Cerebellar nuclear complex (tissue), 1 donor: ENCODE results near the gene AHDC1.

Source experiments
- DNase-seq, 2 experiments: peaks; one replicate each; lab custom pipeline; 2025; lab: John Stamatoyannopoulos, UW

AHDC1 gene

DNA sequence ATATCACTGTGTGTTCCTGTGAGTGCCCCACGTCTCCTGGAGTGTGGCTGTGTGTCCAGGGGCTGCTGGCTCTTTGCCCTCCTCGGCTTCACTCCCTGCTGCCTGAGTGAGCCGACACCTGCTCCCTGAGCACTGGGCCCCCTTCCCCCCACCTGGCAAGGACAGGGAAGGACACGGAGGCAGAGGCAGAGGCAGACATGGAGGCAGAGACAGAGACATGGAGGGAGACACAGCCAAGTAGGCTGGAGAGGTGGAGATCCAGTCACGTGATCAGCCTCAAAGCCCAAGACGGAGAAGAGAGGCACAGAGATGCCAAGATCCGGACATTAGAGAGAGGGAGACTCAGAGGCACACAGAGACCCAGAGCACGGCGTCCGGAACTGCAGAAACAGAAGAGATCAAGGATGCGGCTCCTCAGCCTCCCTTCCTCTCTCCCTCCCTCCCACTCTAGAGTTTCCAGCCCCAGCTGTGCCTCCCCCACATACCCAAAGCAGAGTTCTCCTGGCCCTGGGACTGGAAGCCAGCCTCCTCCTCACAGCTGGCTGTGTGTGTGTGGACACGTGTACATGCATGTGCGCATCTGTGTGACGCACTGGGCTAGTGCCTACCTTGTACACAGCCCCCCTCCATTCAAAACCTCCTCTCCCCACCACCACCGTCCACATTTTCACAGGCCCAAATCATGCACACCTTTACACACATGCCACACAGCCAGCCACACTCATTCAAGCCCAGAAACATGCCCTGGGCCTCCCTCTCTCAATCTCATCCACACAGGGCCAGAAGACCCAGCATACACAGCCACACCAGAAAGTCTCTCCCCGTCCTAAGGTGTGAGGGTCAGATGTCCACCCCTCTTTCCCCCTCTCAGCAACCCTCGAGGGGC is 74.9 kb downstream of the AHDC1 start:
- DNase-seq, result peak in 1 of 2 experiments; percentile 77

DNA sequence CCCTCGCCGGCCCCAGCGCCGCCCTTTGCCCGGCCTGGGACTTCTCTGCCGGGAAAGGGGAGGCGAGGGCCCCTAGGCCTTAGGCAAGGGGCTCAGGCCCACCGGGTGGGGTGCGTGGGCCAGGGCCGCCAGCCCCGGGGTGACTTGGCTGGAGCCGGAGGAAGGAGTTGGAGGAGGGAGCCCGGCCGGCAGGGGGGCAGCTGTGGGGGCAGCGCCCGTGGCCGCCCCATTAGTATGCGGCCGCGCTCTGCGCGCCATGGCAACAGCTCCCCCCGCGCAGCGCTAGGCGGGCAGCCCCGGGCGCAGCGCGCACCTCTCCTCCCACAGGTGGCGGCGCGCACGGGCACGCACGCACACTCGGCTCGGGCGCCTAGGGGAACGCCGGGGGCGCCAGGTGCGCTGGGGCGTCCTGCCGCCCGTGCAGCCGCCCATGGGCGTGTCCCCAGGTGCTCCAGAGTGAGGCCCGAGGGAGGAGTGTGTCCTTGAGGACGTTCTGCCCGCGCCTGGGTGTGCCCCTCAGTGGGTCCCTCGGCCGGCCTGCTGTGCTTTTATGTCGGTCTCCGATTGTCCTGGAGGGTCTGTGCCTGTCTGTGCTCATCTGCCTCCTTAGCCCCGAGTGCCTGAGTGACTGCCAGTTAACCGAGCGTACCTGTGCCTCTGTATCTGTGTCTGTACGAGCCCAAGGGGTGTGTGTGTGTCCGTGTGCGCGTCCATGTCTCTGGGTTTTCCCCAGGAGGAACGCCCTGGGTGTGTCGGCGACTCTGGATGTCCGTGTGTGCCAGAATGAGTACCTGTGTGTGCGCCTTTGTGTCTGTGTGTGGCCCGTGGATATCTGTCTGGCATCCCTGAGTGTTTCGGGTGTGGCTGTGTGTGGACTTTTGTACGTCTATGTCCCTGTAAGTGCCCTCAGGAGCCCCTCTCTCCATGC is 75.8 kb downstream of the AHDC1 start:
- DNase-seq, result no peak

GRCh38 chr1:27527223-27527889 is 76.6 kb downstream of the AHDC1 start:
- no peak for DNase-seq

DNA sequence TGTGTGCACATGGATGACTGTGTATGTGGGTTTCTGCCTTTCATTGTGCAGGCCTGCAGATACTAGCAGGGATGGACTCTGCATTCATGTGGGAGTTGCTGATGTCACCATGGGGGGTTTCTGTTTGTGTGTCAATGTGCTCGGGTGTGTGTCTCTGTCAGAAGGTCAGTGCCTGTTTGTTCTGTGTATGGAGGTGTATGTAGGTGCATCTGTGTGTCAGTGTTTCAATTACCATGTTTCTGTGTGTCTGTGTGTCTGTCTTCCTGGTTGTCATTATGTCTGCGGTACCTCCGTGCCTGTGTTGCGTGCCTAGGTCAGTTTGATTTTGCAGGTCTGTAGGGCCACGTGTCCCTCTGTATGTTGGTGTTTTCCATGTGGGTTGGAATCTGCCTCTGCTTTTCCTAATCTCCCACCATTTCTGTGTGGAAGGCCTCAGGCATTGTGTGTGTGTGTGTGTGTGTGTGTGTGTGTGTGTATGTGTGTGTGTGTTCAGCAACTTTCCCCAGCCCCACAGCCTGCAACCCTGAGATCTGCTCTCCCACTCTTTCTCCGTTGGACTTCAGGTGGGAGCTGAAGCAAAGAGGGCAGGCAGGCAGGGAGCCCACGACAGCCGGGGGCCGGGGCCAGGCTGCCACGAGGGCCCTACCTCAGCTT is 77.2 kb downstream of the AHDC1 start:
- no peak for DNase-seq

DNA sequence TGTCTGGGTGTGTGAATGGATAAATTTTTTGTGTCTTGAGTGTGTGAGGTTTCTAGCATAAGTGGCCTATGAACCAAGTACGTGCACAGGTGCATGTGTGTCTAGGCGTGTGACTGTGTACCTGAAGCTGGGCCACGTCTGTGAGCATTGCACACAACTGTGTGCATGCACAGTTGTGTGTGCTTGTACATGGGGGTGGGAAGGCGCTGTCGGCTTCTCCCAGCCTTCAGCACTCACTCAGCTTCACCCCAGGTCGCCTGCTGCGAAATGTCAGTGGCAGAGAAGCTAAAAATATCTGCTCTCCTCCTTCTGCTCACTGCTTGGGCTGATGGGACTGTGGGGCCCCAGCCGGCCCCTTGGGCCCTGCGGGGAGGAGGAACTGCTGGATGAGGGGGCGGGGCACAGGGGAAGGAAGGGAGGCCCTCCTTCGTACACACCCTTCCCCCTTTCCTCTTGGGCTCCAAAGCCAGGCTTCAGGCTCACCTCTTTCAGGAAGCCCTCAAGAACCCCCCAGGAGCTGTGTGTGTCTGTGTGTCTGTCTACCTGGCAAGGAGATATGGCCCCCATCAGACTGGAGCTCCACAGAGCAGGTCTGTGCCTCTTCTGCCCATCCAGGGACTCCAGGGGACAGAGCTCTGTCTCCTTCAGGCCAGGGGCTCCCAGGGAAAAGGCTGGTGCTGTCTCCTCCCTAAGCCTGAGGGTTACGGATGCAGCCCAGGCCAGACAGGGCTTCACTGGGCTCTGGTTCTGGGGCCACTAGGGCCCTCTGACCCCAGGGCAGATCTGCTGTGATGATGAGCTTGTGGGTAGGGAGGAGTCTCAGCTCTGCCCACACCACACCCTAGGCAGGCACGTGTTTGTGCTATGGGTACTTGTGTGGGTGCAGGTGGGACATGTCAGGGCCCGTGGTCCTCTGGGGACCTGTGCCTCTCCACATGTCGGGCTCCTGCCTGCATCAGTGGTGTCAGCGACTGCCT is 78.4 kb downstream of the AHDC1 start:
- no peak for DNase-seq

DNA sequence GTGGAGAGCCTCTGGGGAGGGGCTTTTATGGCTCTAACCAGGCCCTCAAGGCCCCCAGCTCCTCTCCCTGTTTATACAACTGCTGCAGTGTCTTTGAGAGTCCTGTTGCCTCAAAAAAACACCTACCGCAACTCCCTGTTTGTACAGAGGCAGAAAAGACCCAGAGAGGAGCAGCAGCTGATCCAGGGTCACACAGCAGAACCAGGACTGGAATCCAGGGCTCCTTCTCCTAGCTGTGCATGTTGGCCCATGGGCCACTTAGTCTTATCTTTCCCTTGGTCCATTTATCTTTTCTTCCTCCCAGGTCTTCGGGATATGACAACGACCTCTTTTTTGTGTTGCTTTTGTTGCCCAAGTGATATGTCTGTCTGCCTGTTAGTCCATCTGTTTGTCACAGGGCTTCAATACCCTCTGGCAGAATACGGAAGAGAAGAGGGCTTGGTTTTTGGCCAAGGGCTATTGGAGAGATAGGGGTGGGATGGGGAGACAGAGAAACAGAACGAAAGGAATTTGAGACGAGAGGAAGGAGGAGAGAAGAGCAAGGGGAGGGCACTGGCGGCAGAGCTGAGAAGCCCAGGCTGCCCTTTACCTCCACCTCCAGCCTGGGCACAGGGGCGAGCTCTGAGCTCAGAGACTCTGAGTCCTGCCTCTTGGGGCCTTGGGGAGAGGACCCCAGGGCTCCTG is 80.5 kb downstream of the AHDC1 start:
- no peak for DNase-seq

DNA sequence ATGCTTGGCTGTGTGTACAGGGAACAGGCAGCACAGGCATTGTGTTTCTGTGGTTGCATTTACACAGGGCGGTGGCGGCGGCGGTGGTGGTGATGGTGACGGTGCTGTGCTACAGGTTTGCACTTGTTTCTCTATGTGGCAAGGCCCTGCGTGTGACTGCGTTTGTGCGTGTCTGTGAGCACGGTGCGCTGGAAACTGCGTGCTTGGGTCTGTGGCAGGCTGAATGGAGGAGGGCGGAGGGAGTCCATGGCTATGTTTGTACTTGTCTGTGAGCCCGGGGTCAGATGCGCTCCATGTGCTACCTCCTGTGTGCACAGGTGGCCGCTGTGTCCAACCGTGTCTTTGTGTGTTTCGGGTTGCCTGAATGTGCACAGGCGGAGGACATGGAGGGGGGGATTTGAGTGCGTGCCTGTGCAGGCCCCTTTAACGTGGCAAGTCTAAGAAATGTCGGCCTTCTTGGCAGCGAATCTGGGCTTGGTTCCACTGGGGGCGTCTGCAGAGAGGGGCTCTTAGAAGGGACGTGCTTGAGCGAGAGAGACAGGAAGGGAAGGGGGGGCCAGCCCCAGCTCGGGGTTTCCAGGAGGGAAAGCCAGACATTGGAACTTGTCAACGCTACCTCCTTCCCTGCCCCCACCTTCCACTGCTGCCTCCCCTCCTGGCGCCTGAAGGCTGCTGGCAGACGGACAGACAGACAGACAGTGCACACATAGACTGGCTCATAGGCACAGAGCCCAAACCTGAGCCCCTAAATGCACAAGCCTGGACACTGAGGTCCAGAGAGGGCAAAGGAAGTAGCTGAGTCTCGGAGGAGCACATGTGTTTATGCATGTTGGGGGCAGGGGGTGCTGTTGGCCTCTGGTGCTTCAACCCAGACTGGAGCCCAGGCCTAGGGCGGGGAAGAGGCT is 81.3 kb downstream of the AHDC1 start:
- peak in 1 of 2 experiments; percentile 54 for DNase-seq

DNA sequence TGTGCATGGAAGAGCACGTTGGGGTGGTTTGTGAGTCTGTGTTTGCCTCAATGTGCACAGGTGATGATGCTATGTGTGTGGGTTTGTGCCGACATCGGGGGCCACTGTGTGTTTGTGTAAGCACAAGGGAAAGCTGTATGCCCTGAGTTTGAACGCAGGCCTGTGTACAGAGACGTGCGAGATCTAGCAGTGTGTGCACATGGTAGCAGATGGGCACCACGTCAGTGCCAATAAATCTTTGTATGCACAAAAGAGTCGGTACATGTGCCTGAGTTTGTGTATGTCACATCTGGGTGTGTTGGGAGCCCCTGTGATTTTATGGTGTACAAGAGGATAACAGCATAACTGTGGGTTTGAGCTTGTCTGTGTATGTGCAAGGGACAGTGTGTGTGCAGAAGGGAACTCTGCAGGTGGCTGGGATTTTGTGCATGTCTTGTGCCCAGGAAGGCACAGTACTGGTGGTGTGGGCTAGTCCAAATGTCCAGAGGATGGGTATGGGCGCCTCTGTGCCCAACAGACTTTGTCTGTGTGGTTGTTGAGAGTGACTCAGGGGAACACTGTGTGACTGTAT is 82.0 kb downstream of the AHDC1 start:
- DNase-seq, result peak in 1 of 2 experiments; percentile 38

- DNase-seq, result no peak
Observed at GRCh38 chr1:27521336-27521831, 82.6 kb downstream of the AHDC1 start.

DNA sequence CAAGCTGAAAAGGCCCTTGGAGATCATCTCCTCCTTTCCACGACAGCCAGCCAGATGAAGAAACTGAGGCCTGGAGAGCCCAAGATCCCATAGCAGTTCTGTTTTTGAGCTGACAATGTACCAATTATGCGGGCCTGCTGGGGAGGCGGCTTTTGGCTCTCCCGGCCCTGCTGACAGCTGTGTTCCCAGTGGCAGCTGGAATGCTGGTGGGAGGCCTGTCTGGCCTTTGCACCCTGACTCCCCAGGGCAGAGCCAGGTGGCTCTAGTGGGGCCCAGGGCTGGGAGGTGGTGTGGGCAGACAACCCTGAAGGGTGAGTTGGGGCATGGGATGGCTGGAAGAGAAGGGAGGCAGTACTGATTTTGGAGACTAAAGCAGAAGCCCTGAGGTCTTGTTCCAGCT is 83.3 kb downstream of the AHDC1 start:
- DNase-seq, result no peak

GRCh38 chr1:27519331-27520258 is 84.3 kb downstream of the AHDC1 start:
- DNase-seq, result no peak

GRCh38 chr1:27518808-27519207 is 85.1 kb downstream of the AHDC1 start:
- DNase-seq, result no peak

- DNase-seq, result no peak
Observed at GRCh38 chr1:27517907-27518718, 85.8 kb downstream of the AHDC1 start.

- no peak for DNase-seq
Observed at GRCh38 chr1:27517301-27517700, 86.6 kb downstream of the AHDC1 start.

- no peak for DNase-seq
Observed at GRCh38 chr1:27515626-27516025, 88.3 kb downstream of the AHDC1 start.

GRCh38 chr1:27513958-27514357 is 90.0 kb downstream of the AHDC1 start:
- no peak for DNase-seq
